Muscle layer of colon (tissue), 2 donors: Measurements from ENCODE around the gene IL2RG.

Source experiments
- H3K27ac ChIP-seq: one replicate; pipeline ENCODE4 v1.7.0; 2013; ENCODE audit warnings: low read depth, mild to moderate bottlenecking, low read length, moderate library complexity
- H3K27me3 ChIP-seq, 2 donors: one replicate each; pipeline ENCODE4 v1.7.0; 2013; ENCODE audit warnings: low read length in 2 of 2, mild to moderate bottlenecking in 2 of 2; ENCODE audit not compliant: insufficient read depth in 2 of 2, control insufficient read depth in 1 of 2
- H3K36me3 ChIP-seq: one replicate; pipeline ENCODE4 v1.7.0; 2013; ENCODE audit warnings: mild to moderate bottlenecking, low read length; ENCODE audit not compliant: insufficient read depth
- H3K4me1 ChIP-seq: one replicate; pipeline ENCODE4 v1.7.0; 2013; ENCODE audit warnings: mild to moderate bottlenecking, low read length; ENCODE audit not compliant: insufficient read depth
- H3K4me3 ChIP-seq, 2 donors: one replicate each; pipeline ENCODE4 v1.7.0; 2013; ENCODE audit warnings: low read length in 2 of 2, low read depth in 1 of 2, mild to moderate bottlenecking in 1 of 2, moderate library complexity in 1 of 2
- H3K9ac ChIP-seq: one replicate; pipeline ENCODE4 v1.7.0; 2013; ENCODE audit warnings: low read length
- H3K9me3 ChIP-seq: one replicate; pipeline ENCODE4 v1.7.0; 2013; ENCODE audit warnings: mild to moderate bottlenecking, low read length
- donor health status: abdominal sarcoma.
- donor health status: Adenocarcinoma of cecum.

Gene IL2RG

GRCh38 chrX:71111141-71111843, at the start of gene IL2RG:
TSS of gene IL2RG (minus strand) at chrX:71111577. CDS start at chrX:71111539, 38 bp downstream.
- Histone ChIP-seq H3K27me3 (peaks cover 0 to 9% of the 10 kb centered on the region in 2 donors), H3K4me3 (no peak within 1 kb of the TSS), H3K27ac (no peak within 1 kb of the TSS), H3K9me3 (no peaks in the 10 kb centered on the region), H3K9ac (no peak within 1 kb of the TSS), H3K36me3 (no peaks in the 10 kb centered on the region), H3K4me1 (no peaks in the 10 kb centered on the region)

- no peak overlapping the region for H3K27ac ChIP-seq
- no peaks in the 10 kb centered on the region for H3K9me3 ChIP-seq
- peaks cover 5 to 11% of the 10 kb centered on the region in 2 donors for H3K27me3 ChIP-seq
- H3K9ac ChIP-seq, result no peak overlapping the region
- H3K36me3 ChIP-seq, result no peaks in the 10 kb centered on the region
- H3K4me3 ChIP-seq, result no peak overlapping the region
- H3K4me1 ChIP-seq, result no peaks in the 10 kb centered on the region
Observed at GRCh38 chrX:71160475-71160874, 49.1 kb upstream of the IL2RG start.

DNA sequence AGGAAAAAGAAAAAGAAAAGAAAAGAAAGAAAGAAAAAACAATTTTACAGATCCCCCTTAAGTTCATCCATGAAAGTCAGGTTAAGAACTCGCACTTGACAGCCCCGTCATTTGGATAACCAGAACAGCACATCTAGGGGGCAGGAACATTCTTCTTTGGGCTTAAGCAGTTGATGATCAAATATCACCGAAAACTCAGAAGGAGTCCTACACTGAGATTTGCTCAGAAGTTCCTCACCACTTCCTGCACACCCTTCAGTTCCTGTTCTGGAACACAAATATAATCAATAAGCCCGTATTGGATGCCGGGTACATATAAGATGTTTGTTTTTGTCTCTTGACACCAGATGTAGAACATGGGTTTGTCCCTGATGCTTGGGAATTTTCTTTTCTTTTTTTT, 48.0 kb upstream of the IL2RG start:
- H3K27ac ChIP-seq, result no peak overlapping the region
- no peaks in the 10 kb centered on the region for H3K9me3 ChIP-seq
- no peak overlapping the region for H3K9ac ChIP-seq
- no peak overlapping the region for H3K4me3 ChIP-seq
- no peaks in the 10 kb centered on the region for H3K4me1 ChIP-seq
- no peaks in the 10 kb centered on the region for H3K36me3 ChIP-seq
- peaks cover 5 to 11% of the 10 kb centered on the region in 2 donors for H3K27me3 ChIP-seq

DNA sequence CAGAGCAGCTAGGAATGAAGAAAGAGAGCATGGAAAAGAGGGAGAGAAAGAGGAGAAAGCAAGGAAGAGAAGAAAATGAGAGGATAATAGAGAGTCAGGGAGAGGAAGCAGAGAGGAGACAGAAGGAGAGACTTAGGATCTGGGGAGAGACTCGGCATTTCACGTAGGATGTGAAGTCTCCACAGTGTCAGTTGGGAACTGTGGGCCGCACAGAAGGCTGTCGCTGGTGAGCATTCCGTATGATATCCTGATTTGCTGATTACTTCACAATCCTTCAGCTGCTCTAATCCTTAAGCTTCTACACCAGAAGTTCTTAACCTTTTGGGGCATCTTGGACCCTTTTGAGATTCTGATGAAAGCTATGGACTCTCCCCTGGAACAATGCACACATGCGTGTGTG, 47.2 kb upstream of the IL2RG start:
- H3K4me1 ChIP-seq, result no peaks in the 10 kb centered on the region
- H3K4me3 ChIP-seq, result no peak overlapping the region
- H3K9me3 ChIP-seq, result no peaks in the 10 kb centered on the region
- H3K9ac ChIP-seq, result no peak overlapping the region
- no peaks in the 10 kb centered on the region for H3K36me3 ChIP-seq
- no peak overlapping the region for H3K27ac ChIP-seq
- peaks cover 5 to 11% of the 10 kb centered on the region in 2 donors for H3K27me3 ChIP-seq

DNA sequence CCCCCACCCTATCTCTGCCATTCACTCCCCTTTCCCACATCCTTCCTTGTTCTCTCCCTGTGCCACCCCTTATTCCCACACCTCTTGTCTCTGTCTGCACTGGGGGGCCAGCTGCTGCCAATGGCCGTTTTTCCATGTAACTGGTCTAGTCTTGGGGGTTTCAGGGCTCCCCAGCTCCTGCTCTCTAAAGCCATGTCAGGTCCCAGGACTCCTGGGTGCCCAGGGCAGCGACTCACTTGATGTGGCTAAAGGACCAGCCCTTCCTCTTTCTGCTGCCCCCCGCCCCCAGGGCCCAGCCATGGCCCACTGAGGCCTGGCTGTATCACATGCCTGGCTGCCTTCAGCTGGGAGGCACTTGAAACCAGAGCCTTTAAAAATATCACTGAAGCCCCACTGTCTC, 43.3 kb upstream of the IL2RG start:
- H3K27ac ChIP-seq, result no peak overlapping the region
- H3K4me3 ChIP-seq, result no peak overlapping the region
- H3K36me3 ChIP-seq, result no peaks in the 10 kb centered on the region
- H3K9ac ChIP-seq, result no peak overlapping the region
- no peaks in the 10 kb centered on the region for H3K9me3 ChIP-seq
- no peaks in the 10 kb centered on the region for H3K4me1 ChIP-seq
- peaks cover 5 to 6% of the 10 kb centered on the region in 2 donors for H3K27me3 ChIP-seq

- Histone ChIP-seq H3K27me3 (peaks cover 5 to 6% of the 10 kb centered on the region in 2 donors), H3K36me3 (no peaks in the 10 kb centered on the region), H3K9ac (no peak overlapping the region), H3K9me3 (no peaks in the 10 kb centered on the region), H3K4me1 (no peaks in the 10 kb centered on the region), H3K27ac (no peak overlapping the region), H3K4me3 (no peak overlapping the region)
Observed at GRCh38 chrX:71154196-71154595, 42.8 kb upstream of the IL2RG start.

DNA sequence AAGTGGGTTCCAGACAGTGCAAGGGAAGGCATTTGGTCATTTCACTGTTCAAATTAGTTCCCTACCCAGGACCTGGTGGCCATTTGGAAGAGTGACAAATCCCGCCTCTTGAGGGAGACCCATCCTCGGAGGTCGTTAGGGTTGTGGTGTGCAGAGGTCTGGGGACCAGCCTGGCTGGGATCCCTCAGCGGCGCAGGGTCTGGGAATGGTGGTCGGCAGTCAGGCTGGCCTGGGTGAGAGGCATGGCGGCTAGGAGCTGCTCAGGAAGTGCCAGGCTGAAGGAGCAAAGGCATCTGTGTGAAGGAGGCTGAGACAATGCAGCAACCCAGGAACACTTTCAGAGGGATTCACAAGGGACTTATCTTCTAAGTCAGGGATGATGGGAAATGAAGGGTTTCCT, 40.0 kb upstream of the IL2RG start:
- Histone ChIP-seq H3K27me3 (peaks cover 0 to 8% of the 10 kb centered on the region in 2 donors), H3K4me1 (no peaks in the 10 kb centered on the region), H3K9me3 (no peaks in the 10 kb centered on the region), H3K36me3 (no peaks in the 10 kb centered on the region), H3K4me3 (no peak overlapping the region), H3K9ac (no peak overlapping the region), H3K27ac (no peak overlapping the region)

DNA sequence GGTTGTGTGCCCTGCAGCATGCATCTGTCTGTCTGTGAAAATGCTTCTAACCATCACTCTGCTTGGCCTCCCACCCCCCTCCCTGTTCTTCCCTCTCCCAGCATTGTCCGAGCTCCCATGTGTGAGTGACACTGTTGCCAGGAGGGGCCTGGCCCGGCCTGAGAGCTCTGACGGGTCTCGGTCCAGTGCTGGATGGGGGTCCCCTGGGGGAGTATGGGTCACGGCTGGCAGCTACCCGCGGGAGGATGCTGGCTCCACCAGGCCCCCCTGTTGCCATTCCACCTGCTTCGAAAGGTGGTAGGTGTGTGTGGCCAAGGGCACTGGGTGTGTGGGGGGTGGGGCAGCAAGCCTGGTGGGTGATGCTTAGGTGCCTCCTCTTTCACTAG, 36.9 kb upstream of the IL2RG start:
- Histone ChIP-seq H3K4me3 (no peak overlapping the region), H3K27me3 (peaks cover 0 to 14% of the 10 kb centered on the region in 2 donors), H3K9me3 (no peaks in the 10 kb centered on the region), H3K4me1 (peaks cover 13% of the 10 kb centered on the region), H3K9ac (no peak overlapping the region), H3K27ac (no peak overlapping the region), H3K36me3 (no peaks in the 10 kb centered on the region)

DNA sequence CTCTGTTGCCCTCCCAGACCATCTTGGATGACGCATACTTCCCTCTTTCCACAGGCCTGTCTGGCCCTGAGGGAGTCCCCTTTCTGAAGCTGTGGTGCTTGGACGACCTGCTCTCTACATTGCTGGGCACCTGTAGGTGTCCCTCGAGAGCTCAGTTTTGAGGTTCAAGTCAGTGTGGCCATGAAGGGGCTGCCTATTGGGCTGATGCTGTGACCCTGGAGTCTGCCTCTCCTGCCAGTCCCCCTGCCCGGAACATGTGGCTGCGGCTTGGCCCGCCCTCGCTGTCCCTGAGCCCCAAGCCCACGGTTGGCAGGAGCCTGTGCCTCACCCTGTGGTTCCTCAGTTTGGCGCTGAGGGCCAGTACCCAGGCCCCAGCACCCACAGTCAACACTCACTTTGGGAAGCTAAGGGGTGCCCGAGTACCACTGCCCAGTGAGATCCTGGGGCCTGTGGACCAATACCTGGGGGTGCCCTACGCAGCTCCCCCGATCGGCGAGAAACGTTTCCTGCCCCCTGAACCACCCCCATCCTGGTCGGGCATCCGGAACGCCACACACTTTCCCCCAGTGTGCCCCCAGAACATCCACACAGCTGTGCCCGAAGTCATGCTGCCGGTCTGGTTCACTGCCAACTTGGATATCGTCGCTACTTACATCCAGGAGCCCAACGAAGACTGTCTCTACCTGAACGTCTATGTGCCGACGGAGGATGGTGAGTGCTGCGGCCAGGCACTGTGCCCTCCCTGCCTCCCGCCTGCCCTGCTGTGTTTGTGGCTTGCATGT, 36.3 kb upstream of the IL2RG start:
- no peaks in the 10 kb centered on the region for H3K36me3 ChIP-seq
- no peak overlapping the region for H3K27ac ChIP-seq
- H3K9me3 ChIP-seq, result no peaks in the 10 kb centered on the region
- H3K9ac ChIP-seq, result no peak overlapping the region
- H3K27me3 ChIP-seq, result peaks cover 0 to 14% of the 10 kb centered on the region in 2 donors
- H3K4me3 ChIP-seq, result no peak overlapping the region
- H3K4me1 ChIP-seq, result peaks cover 13% of the 10 kb centered on the region

GRCh38 chrX:71144651-71145050, 33.3 kb upstream of the IL2RG start, which contains the start of gene NLGN3:
TSS of gene NLGN3 (plus strand) at chrX:71144841. CDS start at chrX:71147750, 2,909 bp downstream.
- no peak within 1 kb of the TSS for H3K9ac ChIP-seq
- no peak within 1 kb of the TSS for H3K27ac ChIP-seq
- H3K36me3 ChIP-seq, result peaks cover 3% of the 10 kb centered on the region
- peaks cover 0 to 23% of the 10 kb centered on the region in 2 donors for H3K27me3 ChIP-seq
- no peaks in the 10 kb centered on the region for H3K9me3 ChIP-seq
- H3K4me1 ChIP-seq, result peaks cover 13% of the 10 kb centered on the region
- peak within 1 kb of the TSS in 1 of 2 donors; percentile 2 for H3K4me3 ChIP-seq

GRCh38 chrX:71143508-71143907, 32.1 kb upstream of the IL2RG start:
- Histone ChIP-seq H3K4me3 (no peak overlapping the region), H3K36me3 (peaks cover 3% of the 10 kb centered on the region), H3K9me3 (no peaks in the 10 kb centered on the region), H3K9ac (no peak overlapping the region), H3K4me1 (peaks cover 13% of the 10 kb centered on the region), H3K27me3 (peaks cover 0 to 23% of the 10 kb centered on the region in 2 donors), H3K27ac (no peak overlapping the region)
